Transverse colon (tissue), 3 donors: Measurements from ENCODE around the gene IFT74.

Experiments
- EP300 ChIP-seq: sonication (generic); formaldehyde crosslinking; IDR thresholded peaks from one replicate; pipeline ENCODE4 v1.6.1; 2017; ENCODE audit warnings: antibody characterized with exemption, low read depth
- TF ChIP-seq, protein P1 (sequence below), 5 experiments: fragments of 200-600 bp in 3 of 5; fragments of 450-650 bp in 2 of 5; sonication (generic) in 3 of 5; IDR thresholded peaks; 1 replicate in 2 of 5; 2 replicates in 3 of 5; pipeline ENCODE4 v1.5.1; 2016 to 2017; ENCODE audit warnings: antibody characterized with exemption in 5 of 5, inconsistent platforms in 3 of 5, mild to moderate bottlenecking in 2 of 5, moderate library complexity in 1 of 5

DNA sequence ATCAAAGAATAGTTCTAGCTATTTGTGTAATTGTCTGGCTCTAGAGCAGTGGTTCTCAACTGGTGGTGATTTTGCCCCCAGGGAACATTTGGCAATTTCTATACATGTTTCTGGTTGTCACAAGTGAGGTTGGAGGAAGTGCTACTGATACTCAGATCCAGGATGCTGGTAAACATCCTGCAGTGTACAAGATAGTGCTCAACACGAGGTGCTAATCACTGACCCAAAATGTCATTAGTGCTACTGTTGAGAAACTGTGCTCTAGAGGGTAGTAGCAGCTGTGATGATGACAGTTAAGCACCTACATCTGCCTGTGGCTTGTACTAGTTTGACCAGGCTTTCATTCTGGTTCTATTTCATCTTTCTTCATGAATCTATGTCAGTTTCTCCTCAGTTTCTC is 27.1 kb downstream of the IFT74 start:
- TF ChIP-seq, protein P1, sequence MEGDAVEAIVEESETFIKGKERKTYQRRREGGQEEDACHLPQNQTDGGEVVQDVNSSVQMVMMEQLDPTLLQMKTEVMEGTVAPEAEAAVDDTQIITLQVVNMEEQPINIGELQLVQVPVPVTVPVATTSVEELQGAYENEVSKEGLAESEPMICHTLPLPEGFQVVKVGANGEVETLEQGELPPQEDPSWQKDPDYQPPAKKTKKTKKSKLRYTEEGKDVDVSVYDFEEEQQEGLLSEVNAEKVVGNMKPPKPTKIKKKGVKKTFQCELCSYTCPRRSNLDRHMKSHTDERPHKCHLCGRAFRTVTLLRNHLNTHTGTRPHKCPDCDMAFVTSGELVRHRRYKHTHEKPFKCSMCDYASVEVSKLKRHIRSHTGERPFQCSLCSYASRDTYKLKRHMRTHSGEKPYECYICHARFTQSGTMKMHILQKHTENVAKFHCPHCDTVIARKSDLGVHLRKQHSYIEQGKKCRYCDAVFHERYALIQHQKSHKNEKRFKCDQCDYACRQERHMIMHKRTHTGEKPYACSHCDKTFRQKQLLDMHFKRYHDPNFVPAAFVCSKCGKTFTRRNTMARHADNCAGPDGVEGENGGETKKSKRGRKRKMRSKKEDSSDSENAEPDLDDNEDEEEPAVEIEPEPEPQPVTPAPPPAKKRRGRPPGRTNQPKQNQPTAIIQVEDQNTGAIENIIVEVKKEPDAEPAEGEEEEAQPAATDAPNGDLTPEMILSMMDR (IDR thresholded peaks at IDR 0.05) = no peak
- no peak for TF ChIP-seq EP300
